Urothelium cell line (cell line): ENCODE data around the gene SLC2A9.
A peak's percentile ranks its signal among the peaks of the same experiment; 100 is the strongest.

ENCODE experiments used
- DNase-seq: peaks from one replicate; pipeline ENCODE4 v3.0.0; 2011; ENCODE audit warnings: low spot score, mixed read lengths
- FAIRE-seq: peaks from 2 replicates; lab custom pipeline; 2011; peaks lifted over from hg19 to GRCh38; lab: Jason Lieb, UNC

SLC2A9 gene

DNA sequence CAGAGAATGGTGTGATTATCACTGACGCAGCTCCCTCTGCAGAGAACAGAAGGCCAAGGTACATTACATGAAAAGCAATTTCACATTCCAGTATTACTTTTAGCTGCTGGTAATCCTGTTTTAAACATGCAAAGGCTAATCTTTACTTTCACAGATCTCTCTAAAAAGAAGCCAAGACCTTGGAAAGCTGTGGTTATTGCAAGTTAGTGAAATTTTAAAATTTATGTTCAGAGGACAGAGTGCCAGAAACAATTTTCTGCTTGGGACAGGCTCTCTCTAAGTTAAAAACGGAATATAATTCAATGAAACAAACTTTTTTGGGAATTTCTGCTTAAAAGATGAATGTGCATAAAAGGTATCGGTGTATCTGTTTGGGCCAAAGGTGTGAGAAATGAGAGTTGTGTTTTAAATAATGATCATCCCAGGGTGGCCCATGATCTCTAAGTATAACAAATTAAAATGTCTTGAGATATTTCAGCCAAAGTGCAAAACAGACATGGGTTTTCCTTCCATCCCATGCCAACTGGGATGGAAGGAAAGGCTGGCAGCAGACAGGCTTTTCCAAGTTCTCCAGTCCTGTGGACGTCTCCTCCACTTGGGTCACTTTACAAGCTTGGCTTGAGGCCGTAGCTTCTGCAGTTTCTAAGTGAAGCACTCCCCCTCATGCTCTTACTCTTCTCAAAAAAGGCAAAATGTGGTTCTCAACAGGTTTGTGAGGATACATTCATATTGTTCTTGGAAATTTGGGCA lies 121.8 kb downstream of the SLC2A9 start:
- FAIRE-seq (no peak), DNase-seq (no peak)

DNA sequence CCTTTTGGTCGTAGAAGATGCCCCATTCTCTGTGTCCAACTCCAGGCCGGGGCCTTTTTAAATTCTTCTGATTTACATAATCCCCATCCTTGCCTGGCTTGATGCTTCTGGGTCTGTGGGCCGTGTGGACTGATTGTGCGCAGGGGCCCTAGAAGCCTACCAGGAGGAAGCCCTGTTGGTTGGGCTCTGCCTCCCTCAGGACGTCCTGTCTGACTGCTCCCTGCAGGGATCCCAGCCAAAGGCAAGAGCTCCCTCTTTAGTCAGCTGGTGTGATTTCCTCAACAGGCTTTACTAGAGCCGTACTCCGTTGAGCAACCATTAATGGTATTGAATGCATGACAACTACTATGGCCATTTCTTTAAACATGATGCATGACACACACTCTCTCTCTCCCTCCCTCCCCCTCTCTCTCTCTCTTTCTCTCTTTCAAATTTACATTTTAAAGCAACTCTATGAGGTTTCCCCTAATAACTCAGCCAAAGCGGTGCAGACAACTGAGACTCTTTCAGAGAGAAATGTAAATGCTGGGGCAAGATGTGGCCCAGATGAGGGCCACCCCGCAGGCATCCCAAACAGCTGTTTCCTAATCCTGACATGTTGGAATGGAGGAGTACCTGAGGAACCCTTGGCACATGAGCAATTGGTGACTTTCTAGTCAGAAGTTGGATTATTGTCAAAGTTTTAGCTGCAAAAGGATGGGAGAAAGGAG lies 122.5 kb downstream of the SLC2A9 start:
- FAIRE-seq (no peak), DNase-seq (peak; percentile 12)

GRCh38 chr4:9895333-9895705 lies 126.0 kb downstream of the SLC2A9 start:
- DNase-seq (no peak), FAIRE-seq (no peak)

DNA sequence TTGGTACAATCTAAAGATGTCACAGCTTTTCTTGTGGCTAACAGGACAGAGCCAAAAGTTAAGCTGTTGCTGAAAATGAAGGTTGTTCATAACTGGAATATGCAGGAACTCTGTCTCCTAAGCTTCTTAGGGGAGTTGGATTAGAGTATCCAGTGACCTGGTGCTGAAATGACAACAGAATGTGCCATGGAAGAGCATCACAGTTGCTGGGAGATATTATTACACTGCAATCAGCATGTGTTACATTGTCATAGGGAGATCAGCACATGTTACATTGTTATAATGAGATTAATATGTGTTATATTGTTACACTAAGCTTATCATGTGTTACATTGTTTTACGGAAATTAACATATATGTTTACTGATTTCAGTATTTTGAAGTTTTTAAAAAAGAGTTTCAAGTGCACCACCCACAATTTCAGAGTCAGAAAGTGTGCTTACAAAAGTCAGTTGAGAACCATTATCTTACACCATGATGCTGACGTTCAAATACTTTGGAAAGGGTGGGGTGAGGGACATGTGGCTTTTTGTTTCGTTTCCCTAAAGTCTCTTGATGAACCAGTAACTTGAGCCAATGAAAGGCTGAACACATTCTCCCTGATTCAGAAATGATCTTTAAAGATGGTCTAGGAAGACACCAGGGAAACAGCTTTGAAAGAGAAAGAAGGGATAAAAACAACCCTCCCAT lies 126.5 kb downstream of the SLC2A9 start:
- no peak for DNase-seq
- no peak for FAIRE-seq

GRCh38 chr4:9893329-9894108 lies 127.8 kb downstream of the SLC2A9 start:
- FAIRE-seq = no peak
- DNase-seq = no peak

DNA sequence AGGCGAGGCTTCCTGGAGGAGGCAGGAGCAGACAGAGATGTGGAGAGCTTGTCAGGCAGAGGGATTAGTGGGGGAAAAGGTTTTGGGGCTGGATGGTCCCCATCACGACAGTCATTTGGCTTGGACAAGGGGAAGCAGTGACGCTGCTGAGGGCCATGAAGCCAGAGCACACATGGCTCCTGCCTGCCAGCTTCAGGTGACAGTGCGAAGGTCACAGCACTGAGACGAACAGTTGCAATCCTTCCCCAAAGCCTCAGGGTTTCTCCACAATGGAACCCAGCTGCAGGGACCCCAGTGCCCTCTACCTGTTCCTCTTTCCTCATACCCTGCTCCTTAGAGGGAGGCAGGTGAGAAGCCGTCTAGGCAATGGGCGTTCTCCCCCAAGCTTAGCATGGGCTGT lies 129.6 kb downstream of the SLC2A9 start:
- FAIRE-seq (no peak), DNase-seq (no peak)

DNA sequence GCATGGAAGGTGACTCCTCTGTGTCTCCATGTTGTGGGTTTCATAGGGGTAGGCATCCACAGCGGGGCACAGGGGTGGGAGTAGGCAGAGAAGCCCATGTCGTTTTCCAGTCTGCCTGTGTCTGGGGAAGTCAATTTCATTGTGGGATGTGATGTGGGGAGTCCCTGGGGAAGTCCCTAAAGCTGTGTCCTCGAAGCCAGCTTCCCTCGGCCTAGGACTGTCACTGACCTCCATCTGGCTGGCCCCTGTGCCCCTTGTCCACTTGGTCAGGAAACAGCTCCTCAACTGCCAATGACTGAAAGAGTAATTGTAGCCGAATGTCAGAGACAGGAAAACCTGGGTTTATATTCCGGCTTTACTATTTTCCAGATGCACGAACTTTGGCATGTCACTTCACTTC lies 130.2 kb downstream of the SLC2A9 start:
- FAIRE-seq (no peak), DNase-seq (no peak)

DNA sequence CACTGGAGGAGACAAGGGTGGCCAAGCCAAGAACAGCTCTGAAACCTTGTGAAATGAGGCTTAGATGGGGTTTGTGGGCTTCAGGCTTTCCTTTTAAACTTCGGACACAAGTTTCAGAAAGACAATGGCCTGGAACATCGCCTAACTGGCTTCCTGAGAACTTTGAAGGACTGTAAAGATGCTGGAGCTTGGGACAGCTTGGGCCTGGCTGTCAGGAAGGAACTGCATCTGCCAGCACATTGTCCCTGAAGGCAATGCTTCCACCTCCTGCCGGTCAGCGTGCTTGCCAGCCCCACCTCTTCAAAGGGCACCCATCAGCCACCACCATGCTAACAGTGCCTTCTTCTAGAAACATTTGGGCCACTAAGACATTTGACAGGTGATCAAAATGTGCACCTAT lies 132.0 kb downstream of the SLC2A9 start:
- FAIRE-seq (no peak), DNase-seq (no peak)

- FAIRE-seq = no peak
- DNase-seq = no peak
These were observed 135.3 kb downstream of the SLC2A9 start for GRCh38 chr4:9885958-9886357.

- DNase-seq = no peak
- FAIRE-seq = no peak
These were observed 140.7 kb downstream of the SLC2A9 start for GRCh38 chr4:9880406-9881197.

GRCh38 chr4:9877123-9877522 lies 144.2 kb downstream of the SLC2A9 start:
- DNase-seq (no peak), FAIRE-seq (no peak)

GRCh38 chr4:9875516-9875915 lies 145.8 kb downstream of the SLC2A9 start:
- no peak for DNase-seq

DNA sequence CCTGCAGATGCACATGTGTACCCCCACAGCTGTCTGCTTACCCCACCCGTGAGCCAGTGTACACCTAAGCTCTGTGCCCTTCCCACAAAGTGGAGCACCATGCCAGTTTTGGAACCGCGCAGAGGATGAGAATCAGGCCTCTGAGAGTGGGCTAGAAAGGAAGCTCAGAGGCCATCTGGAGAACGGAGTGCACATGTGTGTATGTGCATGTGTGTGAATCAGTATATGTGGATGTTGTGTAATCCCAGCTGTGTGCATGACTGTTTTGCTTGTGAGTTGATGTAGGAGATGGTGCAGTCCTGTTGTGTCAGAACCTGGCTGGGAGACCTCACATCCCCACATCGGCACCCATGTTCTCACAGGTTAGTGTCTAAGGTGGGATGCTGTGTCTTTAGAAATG lies 146.9 kb downstream of the SLC2A9 start:
- FAIRE-seq (no peak), DNase-seq (no peak)

More at GRCh38 chr4:9875516-9875915, 145.8 kb downstream of the SLC2A9 start:
- no peak for FAIRE-seq

DNA sequence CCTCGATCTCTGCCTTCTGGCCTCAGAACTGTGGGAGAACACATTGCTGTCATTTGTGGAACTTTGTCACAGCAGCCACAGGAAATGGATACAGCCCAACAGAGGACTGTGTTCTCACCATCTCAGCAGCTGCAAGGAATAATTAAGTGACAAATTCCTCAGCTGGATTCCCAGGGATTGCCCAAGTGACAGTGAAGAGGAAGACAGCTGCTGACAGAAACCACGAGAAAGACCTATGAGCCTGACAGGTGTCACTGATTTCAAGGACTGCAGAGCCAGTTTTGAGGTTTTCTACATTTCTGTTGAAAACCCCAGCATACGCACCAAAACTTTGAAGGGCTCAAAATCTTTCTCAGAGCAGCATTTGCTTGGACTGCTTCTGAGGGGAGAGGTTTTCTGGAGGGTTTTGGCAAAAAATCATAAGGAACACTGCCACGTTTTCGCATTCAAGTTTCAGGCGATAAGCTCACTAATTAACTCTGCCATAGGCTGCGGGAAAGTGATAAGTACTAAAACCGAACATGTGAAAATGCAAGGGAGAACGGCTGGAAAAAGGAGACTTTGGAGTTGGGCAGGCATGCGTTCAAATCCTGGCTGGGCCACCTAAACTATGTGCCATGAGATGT lies 151.0 kb downstream of the SLC2A9 start:
- FAIRE-seq = no peak
- DNase-seq = no peak

DNA sequence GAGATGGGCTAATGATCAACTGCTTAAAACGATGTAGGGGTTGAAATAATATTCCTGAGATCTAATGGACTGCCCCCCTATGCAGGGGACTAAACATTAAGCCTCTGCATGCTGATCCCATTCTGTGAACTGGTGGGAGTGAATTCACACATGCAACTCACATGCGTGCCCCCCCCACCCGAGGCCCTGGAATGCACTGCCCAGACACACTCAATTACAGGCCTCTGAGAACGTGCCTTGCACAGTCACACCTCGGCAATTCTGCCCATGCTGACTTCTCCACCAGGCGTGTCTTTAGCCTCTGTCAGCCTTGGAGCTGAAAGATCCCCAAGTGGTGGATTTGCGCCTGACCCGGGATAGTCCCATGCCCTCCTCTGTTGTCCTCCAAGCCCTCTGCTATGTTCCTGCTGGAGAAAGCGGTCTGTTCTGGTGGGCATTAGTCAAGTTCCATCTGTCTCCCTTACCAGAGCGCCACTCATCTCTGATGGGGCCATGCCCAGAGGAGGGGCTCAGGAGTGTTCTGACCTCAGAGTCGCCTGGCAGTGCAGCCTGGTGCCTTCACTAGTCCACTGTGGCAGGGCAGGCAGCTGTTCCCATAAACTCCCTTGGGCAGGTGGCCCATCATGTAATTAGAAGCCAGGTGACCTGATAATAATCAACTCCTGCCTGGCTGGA lies 153.4 kb downstream of the SLC2A9 start:
- DNase-seq (no peak), FAIRE-seq (no peak)

GRCh38 chr4:9866931-9867330 lies 154.4 kb downstream of the SLC2A9 start:
- DNase-seq (no peak), FAIRE-seq (no peak)

DNA sequence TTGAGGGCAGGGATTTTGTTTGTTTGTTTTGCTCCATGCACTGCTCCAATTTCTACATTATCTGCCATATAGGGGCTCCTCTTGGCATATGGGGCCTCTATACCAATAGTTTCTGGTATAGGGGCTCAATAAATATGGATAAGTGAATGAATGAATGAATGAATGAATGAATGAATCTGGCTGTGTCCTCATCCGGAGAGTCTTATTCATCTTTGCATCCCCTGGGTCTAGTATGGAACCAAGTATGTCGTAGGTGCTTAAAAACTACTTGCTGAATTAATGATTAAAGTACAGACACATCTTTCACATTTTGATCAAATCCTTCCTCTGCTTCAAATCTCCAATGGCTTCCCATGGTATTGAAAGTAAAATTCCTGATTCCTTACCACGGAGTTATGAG lies 159.7 kb downstream of the SLC2A9 start:
- DNase-seq (no peak), FAIRE-seq (no peak)

DNA sequence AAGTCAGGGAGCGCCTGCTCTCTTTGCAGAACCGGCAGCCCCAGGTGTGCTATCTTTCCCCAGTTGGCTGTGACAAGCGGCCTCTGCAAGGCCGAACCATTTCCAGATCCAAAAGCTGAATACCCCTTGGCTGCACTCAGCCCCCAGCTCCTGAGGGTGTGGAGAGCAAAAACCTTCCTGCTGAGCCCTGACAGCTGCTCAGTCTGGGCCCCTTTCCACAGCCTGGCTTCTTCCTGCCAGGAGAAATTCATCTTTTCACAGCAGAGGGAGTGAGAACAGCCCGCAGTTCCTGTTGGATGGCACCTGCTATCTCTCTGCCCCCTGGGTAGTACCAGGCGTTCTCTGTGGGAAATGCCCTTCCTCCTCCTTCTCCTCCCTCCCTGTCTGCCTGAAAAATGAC lies 161.5 kb downstream of the SLC2A9 start:
- FAIRE-seq = no peak

DNA sequence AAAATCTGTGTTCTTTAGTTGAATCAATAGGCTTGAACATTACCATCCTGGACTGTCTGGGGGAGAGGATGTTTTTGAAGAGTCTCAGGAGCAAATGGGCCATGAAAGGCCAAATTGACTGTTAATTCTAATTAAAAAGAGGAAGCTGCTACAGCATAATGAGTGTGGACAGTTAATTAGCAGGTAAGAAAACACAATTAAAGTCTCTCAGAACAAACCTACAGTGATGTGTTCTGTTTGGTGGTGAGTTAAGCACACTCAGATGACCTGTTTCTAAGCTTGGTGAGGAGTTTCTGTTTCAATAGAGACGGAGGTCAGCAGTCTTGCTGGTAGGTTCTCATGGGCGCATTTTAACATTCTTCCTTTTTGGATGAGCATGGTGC lies 171.8 kb downstream of the SLC2A9 start:
- FAIRE-seq (no peak), DNase-seq (no peak)

More for the DNA sequence above, 161.5 kb downstream of the SLC2A9 start:
- no peak for DNase-seq
